GM21529 (cell line): ENCODE results near the gene XXYLT1.
"Not testable (repeated sequence)": the region's sequence is repeated elsewhere in the genome, so short reads cannot be mapped to it uniquely, and the experiment has no call there.

Experiments used
- ATAC-seq: cut with Tn5 transposase; IDR thresholded peaks from one replicate; pipeline ENCODE4 v1.9.1; 2021; ENCODE audit not compliant: unreplicated experiment

Gene XXYLT1

GRCh38 chr3:195050296-195050695, 220.7 kb downstream of the XXYLT1 start:
- not testable (repeated sequence) for ATAC-seq

- ATAC-seq, result no peak
Measured at GRCh38 chr3:195048059-195048905, 222.7 kb downstream of the XXYLT1 start.

GRCh38 chr3:195047536-195047935, 223.4 kb downstream of the XXYLT1 start:
- ATAC-seq, result no peak

GRCh38 chr3:195046441-195046840, 224.5 kb downstream of the XXYLT1 start:
- no peak for ATAC-seq

GRCh38 chr3:195045481-195046210, 225.3 kb downstream of the XXYLT1 start:
- no peak for ATAC-seq

GRCh38 chr3:195044411-195044810, 226.5 kb downstream of the XXYLT1 start:
- no peak for ATAC-seq

GRCh38 chr3:195043607-195044339, 227.2 kb downstream of the XXYLT1 start:
- ATAC-seq, result no peak

- no peak for ATAC-seq
Measured at GRCh38 chr3:195042743-195043606, 228.0 kb downstream of the XXYLT1 start.

GRCh38 chr3:195041871-195042742, 228.9 kb downstream of the XXYLT1 start:
- no peak for ATAC-seq

- ATAC-seq, result no peak
Measured at GRCh38 chr3:195040773-195041520, 230.0 kb downstream of the XXYLT1 start.

- no peak for ATAC-seq
Measured at GRCh38 chr3:195040094-195040493, 230.9 kb downstream of the XXYLT1 start.

- ATAC-seq, result no peak
Measured at GRCh38 chr3:195039180-195039843, 231.6 kb downstream of the XXYLT1 start.

- ATAC-seq, result no peak
Measured at GRCh38 chr3:195038161-195038560, 232.8 kb downstream of the XXYLT1 start.

GRCh38 chr3:195037586-195037985, 233.4 kb downstream of the XXYLT1 start:
- not testable (repeated sequence) for ATAC-seq

- no peak for ATAC-seq
Measured at GRCh38 chr3:195036974-195037373, 234.0 kb downstream of the XXYLT1 start.

GRCh38 chr3:195036574-195036973, 234.4 kb downstream of the XXYLT1 start:
- ATAC-seq, result no peak

- ATAC-seq, result no peak
Measured at GRCh38 chr3:195036203-195036505, 234.8 kb downstream of the XXYLT1 start.

- ATAC-seq, result no peak
Measured at GRCh38 chr3:195035345-195036202, 235.4 kb downstream of the XXYLT1 start.
